Left lung (tissue), 10 donors: Measurements from ENCODE around the gene SSBP2. TPM values are rescaled to one million over a fixed set of nuclear protein-coding genes. Genes with fewer than 3 reads are reported as not detected.

Source experiments
- ATAC-seq: fragments of 200-7000 bp; cut with Tn5 transposase; one replicate; pipeline ENCODE4 v1.9.1; 2020; ENCODE audit warnings: moderate library complexity
- DNase-seq, 4 donors: peaks; one replicate each; pipeline ENCODE4 v3.0.0-alpha.2; 2013 to 2020
- H3K27ac ChIP-seq, 2 donors: fragments of 200-600 bp; sonication (generic) in 1 of 2; one replicate each; pipeline versions ENCODE4 v1.5.0 to v1.8.0; 2020 to 2021
- H3K27me3 ChIP-seq, 2 donors: fragments of 200-600 bp; sonication (generic) in 1 of 2; one replicate each; pipeline versions ENCODE4 v1.5.0 to v1.8.0; 2020 to 2021
- H3K36me3 ChIP-seq, 2 donors: fragments of 200-600 bp; sonication (generic) in 1 of 2; one replicate each; pipeline versions ENCODE4 v1.5.0 to v1.8.0; 2020 to 2021
- H3K4me1 ChIP-seq, 2 donors: fragments of 200-600 bp; one replicate each; pipeline ENCODE4 v1.8.0; 2021
- H3K4me3 ChIP-seq, 2 donors: fragments of 200-600 bp; sonication (generic) in 1 of 2; one replicate each; pipeline versions ENCODE4 v1.5.0 to v1.8.0; 2020 to 2021; ENCODE audit warnings: mild to moderate bottlenecking in 1 of 2
- H3K9me3 ChIP-seq, 2 donors: fragments of 200-600 bp; sonication (generic) in 1 of 2; one replicate each; pipeline versions ENCODE4 v1.5.0 to v1.8.0; 2020 to 2021
- CTCF ChIP-seq, 2 donors: fragments of 200-600 bp; sonication (generic) in 1 of 2; IDR thresholded peaks; one replicate each; pipeline versions ENCODE4 v1.5.0 to v1.8.0; 2021; ENCODE audit warnings: antibody characterized with exemption in 2 of 2
- intact Hi-C, 2 donors: fragments of 100-400 bp; cut with DNase I; formaldehyde crosslinking; loops; one replicate each; pipeline versions ENCODE4 v1.11.2 to v1.14.2; 2022
- polyA plus RNA-seq, 6 donors: library from polyadenylated mRNA; unstranded; fragments of 120-200 nt; gene quantifications; one replicate each; pipeline ENCODE4 v1.2.1, GENCODE V29; 2013; ENCODE audit not compliant: insufficient read length in 6 of 6
- total RNA-seq, 2 donors: library from RNA; stranded (reverse); fragmentation: NEBNext Ultra II Directional; extraction: Animal tissue kit (Norgen Biotek cat#: 25700); gene quantifications; one replicate each; pipeline ENCODE4 v1.2.1, GENCODE V29; 2021
- donor health status: DM: no; HTN: yes; CAD: no.
- donor health status: DM: no; HTN: no; CAD: no.

SSBP2 gene
- total and polyA plus RNA-seq, 8 donors: 31.6 to 103 (median 74.8) TPM

GRCh38 chr5:81747030-81747429 is 3.9 kb downstream of the SSBP2 start:
- H3K36me3 ChIP-seq: no peaks in the 10 kb centered on the region
- intact Hi-C loops: loop anchor here in 1 of 2 donors (10.0 kb wide), 2 partner anchors 232 to 322 kb away; no protein-coding TSS in a partner anchor
- no peak overlapping the region for H3K27ac ChIP-seq
- H3K4me3 ChIP-seq: no peak overlapping the region
- no peak for DNase-seq
- no peak for ATAC-seq
- no peak for TF ChIP-seq CTCF (IDR thresholded peaks at IDR 0.05)
- H3K9me3 ChIP-seq: no peaks in the 10 kb centered on the region
- peaks cover 5 to 19% of the 10 kb centered on the region in 2 donors for H3K4me1 ChIP-seq
- H3K27me3 ChIP-seq: peaks cover 0 to 10% of the 10 kb centered on the region in 2 donors

GRCh38 chr5:81740758-81741157 is 10.1 kb downstream of the SSBP2 start:
- ATAC-seq: no peak
- Histone ChIP-seq H3K27ac (no peak overlapping the region), H3K4me3 (no peak overlapping the region), H3K4me1 (no peaks in the 10 kb centered on the region), H3K36me3 (no peaks in the 10 kb centered on the region), H3K27me3 (no peaks in the 10 kb centered on the region), H3K9me3 (no peaks in the 10 kb centered on the region)
- DNase-seq: no peak
- intact Hi-C loops: loop anchor here in 1 of 2 donors (10.0 kb wide), 2 partner anchors 226 to 316 kb away; no protein-coding TSS in a partner anchor
- no peak for TF ChIP-seq CTCF (IDR thresholded peaks at IDR 0.05)

GRCh38 chr5:81739291-81739690 is 11.6 kb downstream of the SSBP2 start:
- no peaks in the 10 kb centered on the region for H3K27me3 ChIP-seq
- no peaks in the 10 kb centered on the region for H3K9me3 ChIP-seq
- ATAC-seq (no peak), DNase-seq (no peak)
- no peaks in the 10 kb centered on the region for H3K4me1 ChIP-seq
- H3K27ac ChIP-seq: no peak overlapping the region
- no peaks in the 10 kb centered on the region for H3K36me3 ChIP-seq
- H3K4me3 ChIP-seq: no peak overlapping the region
- TF ChIP-seq CTCF (IDR thresholded peaks at IDR 0.05): no peak
- intact Hi-C loops: no loop called here

GRCh38 chr5:81729276-81729675 is 21.6 kb downstream of the SSBP2 start:
- ATAC-seq: no peak
- Histone ChIP-seq H3K36me3 (no peaks in the 10 kb centered on the region), H3K27ac (no peak overlapping the region), H3K4me3 (no peak overlapping the region), H3K9me3 (no peaks in the 10 kb centered on the region), H3K4me1 (peaks cover 0 to 4% of the 10 kb centered on the region in 2 donors), H3K27me3 (no peaks in the 10 kb centered on the region)
- intact Hi-C loops: no loop called here
- no peak for DNase-seq
- TF ChIP-seq CTCF (IDR thresholded peaks at IDR 0.05): no peak

GRCh38 chr5:81728301-81728700 is 22.6 kb downstream of the SSBP2 start:
- Histone ChIP-seq H3K4me3 (no peak overlapping the region), H3K36me3 (no peaks in the 10 kb centered on the region), H3K27ac (no peak overlapping the region), H3K4me1 (peaks cover 0 to 4% of the 10 kb centered on the region in 2 donors), H3K9me3 (no peaks in the 10 kb centered on the region), H3K27me3 (no peaks in the 10 kb centered on the region)
- DNase-seq (no peak), ATAC-seq (no peak)
- TF ChIP-seq CTCF (IDR thresholded peaks at IDR 0.05): no peak
- intact Hi-C loops: no loop called here
